GM12872 (cell line): Measurements from ENCODE around the gene PAAF1.

Experiments
- TF ChIP-seq, protein P1 (sequence below): IDR thresholded peaks from 3 replicates; pipeline ENCODE4 v1.5.1; 2011; ENCODE audit warnings: low read depth, mild to moderate bottlenecking, low read length, moderate library complexity; ENCODE audit not compliant: insufficient read depth

Gene PAAF1

GRCh38 chr11:73949246-73949645 lies 72.4 kb downstream of the PAAF1 start:
- TF ChIP-seq, protein P1, sequence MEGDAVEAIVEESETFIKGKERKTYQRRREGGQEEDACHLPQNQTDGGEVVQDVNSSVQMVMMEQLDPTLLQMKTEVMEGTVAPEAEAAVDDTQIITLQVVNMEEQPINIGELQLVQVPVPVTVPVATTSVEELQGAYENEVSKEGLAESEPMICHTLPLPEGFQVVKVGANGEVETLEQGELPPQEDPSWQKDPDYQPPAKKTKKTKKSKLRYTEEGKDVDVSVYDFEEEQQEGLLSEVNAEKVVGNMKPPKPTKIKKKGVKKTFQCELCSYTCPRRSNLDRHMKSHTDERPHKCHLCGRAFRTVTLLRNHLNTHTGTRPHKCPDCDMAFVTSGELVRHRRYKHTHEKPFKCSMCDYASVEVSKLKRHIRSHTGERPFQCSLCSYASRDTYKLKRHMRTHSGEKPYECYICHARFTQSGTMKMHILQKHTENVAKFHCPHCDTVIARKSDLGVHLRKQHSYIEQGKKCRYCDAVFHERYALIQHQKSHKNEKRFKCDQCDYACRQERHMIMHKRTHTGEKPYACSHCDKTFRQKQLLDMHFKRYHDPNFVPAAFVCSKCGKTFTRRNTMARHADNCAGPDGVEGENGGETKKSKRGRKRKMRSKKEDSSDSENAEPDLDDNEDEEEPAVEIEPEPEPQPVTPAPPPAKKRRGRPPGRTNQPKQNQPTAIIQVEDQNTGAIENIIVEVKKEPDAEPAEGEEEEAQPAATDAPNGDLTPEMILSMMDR = no peak

DNA sequence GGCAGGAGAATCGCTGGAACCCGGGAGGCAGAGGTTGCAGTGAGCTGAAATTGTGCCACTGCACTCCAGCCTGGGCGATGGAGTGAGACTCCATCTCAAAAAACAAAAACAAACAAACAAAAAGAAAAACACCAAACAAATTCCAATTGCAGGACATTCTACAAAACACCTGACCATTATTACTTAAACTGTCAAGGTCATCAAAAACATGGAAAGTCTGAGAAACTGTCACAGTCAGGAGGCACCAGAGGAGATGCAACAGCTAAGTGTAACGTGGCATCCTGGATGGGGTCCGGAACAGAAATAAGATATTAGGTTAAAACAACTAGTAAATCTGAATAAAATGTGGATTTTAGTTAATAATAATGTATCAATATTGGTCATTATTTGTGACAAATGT lies 73.1 kb downstream of the PAAF1 start:
- TF ChIP-seq, protein P1 = no peak

GRCh38 chr11:73950869-73951710 lies 74.3 kb downstream of the PAAF1 start, which contains the start of gene DNAJB13:
Gene DNAJB13 (plus strand): TSS chr11:73951026. CDS start chr11:73951070, 44 bp downstream.
- TF ChIP-seq, protein P1 = no peak

DNA sequence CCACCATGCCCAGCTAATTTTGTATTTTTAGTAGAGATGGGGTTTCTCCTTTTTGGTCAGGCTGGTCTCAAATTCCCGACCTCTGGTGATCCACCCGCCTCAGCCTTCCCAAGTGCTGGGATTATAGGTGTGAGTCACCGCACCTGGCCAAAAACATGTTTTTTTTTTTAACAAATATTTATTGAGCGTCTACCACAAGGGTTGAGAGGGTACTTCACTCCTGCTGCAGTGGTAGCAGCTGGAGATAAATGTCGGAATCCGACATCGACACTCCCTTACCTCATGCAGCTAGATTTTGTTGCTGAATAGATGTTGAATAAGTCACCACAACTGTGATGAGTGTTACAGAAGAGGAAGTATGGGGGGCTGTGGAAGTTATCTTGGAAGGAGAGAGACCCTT lies 75.0 kb downstream of the PAAF1 start:
- TF ChIP-seq, protein P1 = no peak

DNA sequence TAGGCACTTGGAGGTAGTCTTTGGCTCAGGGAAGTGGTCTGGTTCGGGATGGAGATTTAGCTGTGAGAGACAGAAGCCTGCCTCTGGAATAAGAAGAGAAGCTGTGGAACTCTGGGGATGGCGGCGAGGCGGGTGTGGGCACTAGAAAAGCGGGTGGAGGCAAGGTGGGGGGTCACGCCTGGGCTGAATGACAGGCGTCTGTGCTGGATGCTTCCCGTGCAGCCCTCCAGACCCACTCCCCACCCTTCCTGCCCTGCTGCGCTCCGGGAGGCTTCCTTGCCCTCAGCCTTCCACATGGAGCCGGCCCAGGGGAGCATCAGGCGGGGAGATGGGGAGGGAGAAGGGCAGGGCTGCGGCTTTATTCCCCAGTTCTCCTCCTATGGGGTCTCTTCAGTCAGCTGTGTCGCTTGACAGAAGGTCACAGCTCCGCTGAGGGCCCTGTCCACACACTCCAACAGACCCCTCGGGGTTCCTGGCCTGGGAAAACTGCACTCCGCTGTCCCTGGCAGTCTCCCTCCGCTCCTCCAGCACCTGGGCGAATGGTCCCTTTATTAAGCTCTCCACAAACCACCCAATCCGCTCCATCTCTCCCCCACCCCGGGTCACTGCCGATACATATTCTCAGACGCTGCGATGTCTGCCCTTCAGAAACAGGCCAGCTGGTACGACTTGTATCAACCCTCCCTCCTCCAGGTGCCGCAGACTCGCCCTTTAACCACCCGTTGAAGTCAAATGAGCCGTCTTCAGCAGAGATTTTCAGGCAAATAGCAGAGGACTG lies 80.3 kb downstream of the PAAF1 start:
- TF ChIP-seq, protein P1 = no peak

DNA sequence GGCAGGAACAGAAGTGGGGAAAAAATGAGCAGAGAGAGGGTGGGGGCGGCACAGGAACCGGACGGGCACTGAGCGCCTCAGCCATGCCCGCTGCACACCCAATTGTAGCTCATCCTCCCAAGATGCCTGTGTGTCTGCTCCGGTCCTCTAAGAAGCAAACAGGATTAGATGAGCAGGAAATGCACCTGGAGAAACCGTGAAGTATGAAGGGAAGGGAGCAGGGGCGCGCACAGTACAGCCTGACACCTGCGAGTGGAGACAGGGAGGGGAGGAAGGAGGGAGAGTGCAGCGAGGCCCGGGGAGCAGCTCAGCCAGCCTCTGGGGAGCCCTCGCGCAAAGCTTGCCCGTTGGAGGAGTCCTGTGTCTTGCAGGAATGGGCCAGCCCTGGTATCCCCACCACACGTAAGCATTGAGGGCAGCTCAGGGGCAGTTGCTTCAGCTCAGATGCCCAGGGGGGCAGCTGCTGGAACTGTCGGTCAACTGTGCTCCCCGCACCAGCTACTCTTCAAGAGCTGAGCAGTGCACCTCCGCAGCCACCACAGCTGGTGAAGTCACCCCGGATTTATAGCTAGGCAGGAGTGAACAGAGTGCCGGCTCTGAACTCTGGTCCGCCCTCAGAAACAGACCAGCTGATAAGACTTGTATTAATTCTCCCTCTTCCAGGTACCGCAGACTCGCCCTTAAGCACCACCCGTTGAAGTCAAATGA lies 81.0 kb downstream of the PAAF1 start:
- TF ChIP-seq, protein P1 = no peak
